Activated B cell treated with CpG ODN at 0.5 μM for 24 hours (primary cell): ENCODE measurements around the gene BTBD9. TPM values are rescaled to one million over a fixed set of nuclear protein-coding genes. Genes with fewer than 3 reads are reported as not detected.

Experiments used
- ATAC-seq: fragments of 200-7000 bp; cut with Tn5 transposase; one replicate; pipeline ENCODE4 v1.10.0; 2021; ENCODE audit warnings: low read depth, mild to moderate bottlenecking, moderate library complexity
- CTCF ChIA-PET: fragments of 350-600 bp; sonication (Branson Sonifier 250); formaldehyde crosslinking; loops from one replicate; lab custom pipeline; 2021; ENCODE audit warnings: antibody characterized with exemption; lab: Charles Lee
- POLR2A ChIA-PET: fragments of 350-600 bp; sonication (Branson Sonifier 250); formaldehyde crosslinking; loops from one replicate; lab custom pipeline; 2021; ENCODE audit warnings: antibody characterized with exemption; lab: Charles Lee
- DNase-seq: peaks from one replicate; pipeline ENCODE4 v3.0.0; 2022
- H3K27ac Mint-ChIP-seq: one replicate; pipeline ENCODE4 v1.8.0; 2020; ENCODE audit warnings: mixed read lengths
- H3K27me3 Mint-ChIP-seq: one replicate; pipeline ENCODE4 v1.8.0; 2021; ENCODE audit warnings: mixed read lengths
- H3K36me3 Mint-ChIP-seq: one replicate; pipeline ENCODE4 v1.8.0; 2021; ENCODE audit warnings: low read depth, mixed read lengths
- H3K4me1 Mint-ChIP-seq: one replicate; pipeline ENCODE4 v1.8.0; 2021; ENCODE audit warnings: mixed read lengths
- H3K4me3 Mint-ChIP-seq: one replicate; pipeline ENCODE4 v1.8.0; 2020; ENCODE audit warnings: mild to moderate bottlenecking, mixed read lengths
- H3K9me3 Mint-ChIP-seq: one replicate; pipeline ENCODE4 v1.8.0; 2020; ENCODE audit warnings: mixed read lengths
- intact Hi-C: fragments of 100-400 bp; cut with micrococcal nuclease; formaldehyde crosslinking; loops from one replicate; pipeline ENCODE4 v1.15.1; 2024
- total RNA-seq: library from RNA; stranded (reverse); gene quantifications from 2 replicates; pipeline ENCODE4 v1.2.3, GENCODE V29; 2022
- TF ChIP-seq, protein P1 (sequence below): fragments of 200-600 bp; IDR thresholded peaks from one replicate; pipeline ENCODE4 v1.8.0; 2022; ENCODE audit warnings: antibody characterized with exemption, mild to moderate bottlenecking

Gene BTBD9
- total RNA-seq, 1 donor from 2014 or later, result 25.7 TPM

DNA sequence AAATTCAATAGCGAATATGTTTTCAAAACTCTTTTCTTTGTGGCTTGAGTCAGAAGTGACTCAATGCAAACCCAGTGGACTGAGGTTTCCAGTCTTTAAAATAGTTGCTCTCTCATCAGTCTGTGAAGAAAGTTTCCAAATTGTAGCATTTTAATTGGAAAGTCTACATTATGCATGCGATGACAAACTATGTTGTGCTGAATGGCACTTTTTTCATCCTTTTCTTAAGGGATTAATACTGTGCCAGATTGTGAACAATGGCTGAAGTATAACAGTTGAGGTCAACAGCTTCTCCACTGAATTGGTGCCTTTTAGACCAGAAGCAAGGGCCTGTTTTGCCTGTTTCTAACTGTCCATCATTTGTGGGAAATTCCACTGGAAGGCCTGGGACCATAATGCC is 377.1 kb downstream of the BTBD9 start:
- H3K27ac Mint-ChIP-seq, result no peak overlapping the region
- no peak for DNase-seq
- intact Hi-C loops, result no loop called here
- no peak for ATAC-seq
- H3K27me3 Mint-ChIP-seq, result no peaks in the 10 kb centered on the region
- no peaks in the 10 kb centered on the region for H3K9me3 Mint-ChIP-seq
- H3K4me3 Mint-ChIP-seq, result no peak overlapping the region
- peaks cover 16% of the 10 kb centered on the region for H3K36me3 Mint-ChIP-seq
- ChIA-PET POLR2A (no interaction called here), CTCF (no interaction called here)
- TF ChIP-seq, protein P1, sequence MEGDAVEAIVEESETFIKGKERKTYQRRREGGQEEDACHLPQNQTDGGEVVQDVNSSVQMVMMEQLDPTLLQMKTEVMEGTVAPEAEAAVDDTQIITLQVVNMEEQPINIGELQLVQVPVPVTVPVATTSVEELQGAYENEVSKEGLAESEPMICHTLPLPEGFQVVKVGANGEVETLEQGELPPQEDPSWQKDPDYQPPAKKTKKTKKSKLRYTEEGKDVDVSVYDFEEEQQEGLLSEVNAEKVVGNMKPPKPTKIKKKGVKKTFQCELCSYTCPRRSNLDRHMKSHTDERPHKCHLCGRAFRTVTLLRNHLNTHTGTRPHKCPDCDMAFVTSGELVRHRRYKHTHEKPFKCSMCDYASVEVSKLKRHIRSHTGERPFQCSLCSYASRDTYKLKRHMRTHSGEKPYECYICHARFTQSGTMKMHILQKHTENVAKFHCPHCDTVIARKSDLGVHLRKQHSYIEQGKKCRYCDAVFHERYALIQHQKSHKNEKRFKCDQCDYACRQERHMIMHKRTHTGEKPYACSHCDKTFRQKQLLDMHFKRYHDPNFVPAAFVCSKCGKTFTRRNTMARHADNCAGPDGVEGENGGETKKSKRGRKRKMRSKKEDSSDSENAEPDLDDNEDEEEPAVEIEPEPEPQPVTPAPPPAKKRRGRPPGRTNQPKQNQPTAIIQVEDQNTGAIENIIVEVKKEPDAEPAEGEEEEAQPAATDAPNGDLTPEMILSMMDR, result no peak
- peaks cover 36% of the 10 kb centered on the region for H3K4me1 Mint-ChIP-seq

DNA sequence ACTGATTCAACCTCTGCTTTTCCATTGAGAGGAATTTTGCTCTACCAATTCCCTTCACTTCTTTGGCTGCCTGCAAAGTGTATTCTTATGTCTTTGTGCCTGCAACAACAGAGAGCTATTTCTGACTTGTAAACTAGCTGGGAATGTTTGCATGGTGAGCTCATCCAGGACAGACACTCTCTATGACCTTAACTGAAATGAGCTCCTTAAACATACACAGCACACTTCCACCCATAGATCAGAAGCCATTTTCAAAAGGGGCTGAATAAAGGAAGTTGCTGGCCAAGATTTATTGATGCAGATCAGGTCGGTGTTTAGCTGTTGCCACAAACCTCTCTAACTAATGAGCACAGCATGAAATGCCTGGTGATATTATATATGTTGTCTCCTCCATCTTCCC is 377.7 kb downstream of the BTBD9 start:
- intact Hi-C loops, result no loop called here

DNA sequence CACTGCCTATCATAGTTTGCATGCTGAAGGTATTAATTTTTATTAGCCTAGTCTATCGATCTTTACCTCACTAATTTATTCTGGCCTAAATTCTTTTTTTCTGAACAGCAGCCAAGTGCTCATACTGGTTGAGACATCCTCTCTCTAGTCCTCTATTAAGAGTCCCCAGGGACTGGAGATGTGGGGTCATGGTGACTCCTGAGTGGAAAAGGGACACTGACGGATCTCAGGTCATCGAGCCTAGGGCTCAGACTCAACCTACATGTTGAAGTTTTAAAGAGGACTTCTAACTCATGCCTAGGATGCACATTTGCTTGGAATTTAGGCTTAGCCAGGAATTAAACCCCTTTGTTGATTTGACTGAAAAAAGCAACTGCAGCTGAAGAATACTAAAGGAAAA is 378.1 kb downstream of the BTBD9 start:
- no peaks in the 10 kb centered on the region for H3K9me3 Mint-ChIP-seq
- DNase-seq, result no peak
- intact Hi-C loops, result no loop called here
- TF ChIP-seq, protein P1, result no peak
- H3K4me1 Mint-ChIP-seq, result peaks cover 32% of the 10 kb centered on the region
- peaks cover 20% of the 10 kb centered on the region for H3K36me3 Mint-ChIP-seq
- POLR2A ChIA-PET, result interaction anchor here (0.7 kb wide), 1 partner anchor 44 kb away, joined by 6 read pairs; no protein-coding TSS in a partner anchor
- H3K27me3 Mint-ChIP-seq, result no peaks in the 10 kb centered on the region
- no peak overlapping the region for H3K4me3 Mint-ChIP-seq
- no peak for ATAC-seq
- CTCF ChIA-PET, result no interaction called here
- H3K27ac Mint-ChIP-seq, result no peak overlapping the region

More for the DNA sequence above, 377.7 kb downstream of the BTBD9 start:
- ATAC-seq (peak; percentile 37), DNase-seq (no peak)
- POLR2A ChIA-PET, result interaction anchor here (0.7 kb wide), 1 partner anchor 43 kb away, joined by 6 read pairs; no protein-coding TSS in a partner anchor
- Mint-ChIP-seq H3K4me3 (no peak overlapping the region), H3K4me1 (peaks cover 36% of the 10 kb centered on the region), H3K27me3 (no peaks in the 10 kb centered on the region), H3K9me3 (no peaks in the 10 kb centered on the region), H3K27ac (no peak overlapping the region), H3K36me3 (peaks cover 22% of the 10 kb centered on the region)
- TF ChIP-seq, protein P1, result no peak
- CTCF ChIA-PET, result no interaction called here

DNA sequence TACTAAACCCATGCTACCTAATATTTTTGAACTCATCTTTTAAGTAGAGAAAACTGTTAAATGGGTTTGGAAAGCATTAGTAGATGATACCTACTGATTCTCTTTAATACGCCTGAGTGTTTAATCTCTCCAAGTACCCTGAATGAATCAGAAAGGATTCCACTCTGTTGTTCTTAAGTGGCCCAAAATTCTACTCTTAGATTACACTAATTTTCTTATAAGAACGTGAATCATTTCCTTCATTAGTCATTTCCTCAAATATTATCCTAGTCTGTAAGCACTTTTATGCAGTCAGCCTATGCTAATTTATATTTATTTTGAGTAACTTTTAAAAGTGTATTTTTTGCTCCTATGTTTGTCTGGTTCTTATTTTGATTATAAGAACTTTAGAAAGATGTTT is 380.0 kb downstream of the BTBD9 start:
- ChIA-PET CTCF (no interaction called here), POLR2A (no interaction called here)
- peaks cover 25% of the 10 kb centered on the region for H3K4me1 Mint-ChIP-seq
- DNase-seq, result no peak
- peaks cover 38% of the 10 kb centered on the region for H3K36me3 Mint-ChIP-seq
- ATAC-seq, result no peak
- peaks cover 8% of the 10 kb centered on the region for H3K9me3 Mint-ChIP-seq
- intact Hi-C loops, result no loop called here
- no peak overlapping the region for H3K4me3 Mint-ChIP-seq
- TF ChIP-seq, protein P1, result no peak
- no peak overlapping the region for H3K27ac Mint-ChIP-seq
- no peaks in the 10 kb centered on the region for H3K27me3 Mint-ChIP-seq

DNA sequence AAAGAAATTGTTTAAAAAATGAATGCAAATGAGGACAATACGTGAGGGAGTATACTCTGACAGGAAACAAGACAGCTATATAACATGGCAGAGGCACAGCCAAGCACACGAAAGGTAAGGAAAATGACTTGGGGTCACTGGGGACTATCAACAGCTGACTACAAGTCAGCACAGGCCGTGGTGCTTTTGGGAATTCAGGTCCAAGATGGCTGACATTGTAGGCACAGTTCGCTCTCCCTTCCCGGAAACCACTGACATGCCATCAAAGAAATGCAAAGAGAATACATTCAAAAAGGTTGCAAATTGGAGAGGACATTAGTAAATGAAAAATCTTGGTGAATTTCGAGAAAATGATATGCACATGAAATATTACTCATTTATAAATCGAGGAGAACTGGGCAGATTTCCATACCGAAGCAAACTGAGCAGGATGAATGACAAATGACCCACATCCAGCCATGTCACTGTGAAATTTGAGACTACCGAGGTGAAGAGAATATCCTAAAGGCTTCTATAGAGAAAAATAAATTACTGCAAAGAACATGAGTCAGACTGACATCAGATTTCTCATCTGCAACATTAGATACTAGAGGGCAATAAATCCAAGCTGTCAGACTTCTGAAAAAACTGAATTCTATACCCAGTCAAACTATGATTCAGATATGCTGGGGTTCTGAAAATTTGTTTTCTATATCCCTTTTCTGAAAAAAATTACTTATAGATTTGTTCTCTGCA is 391.1 kb downstream of the BTBD9 start:
- TF ChIP-seq, protein P1, result no peak
- intact Hi-C loops, result no loop called here
- no peak for ATAC-seq
- POLR2A ChIA-PET, result no interaction called here
- Mint-ChIP-seq H3K4me1 (no peaks in the 10 kb centered on the region), H3K9me3 (no peaks in the 10 kb centered on the region), H3K27me3 (no peaks in the 10 kb centered on the region), H3K27ac (no peak overlapping the region), H3K36me3 (peaks cover 33% of the 10 kb centered on the region), H3K4me3 (no peak overlapping the region)
- CTCF ChIA-PET, result no interaction called here
- no peak for DNase-seq
